Thyroid gland (tissue), 4 donors: Measurements from ENCODE around the gene PRRT1B. TPM values are rescaled to one million over a fixed set of nuclear protein-coding genes. Genes with fewer than 3 reads are reported as not detected.

Experiments used
- DNase-seq, 2 donors: peaks; one replicate each; pipeline ENCODE4 v3.0.0-alpha.2; 2019
- H3K27ac ChIP-seq, 3 donors: fragments of 200-600 bp; sonication (generic); 1 replicate in 2 of 3; 2 replicates in 1 of 3; pipeline ENCODE4 v1.5.1; 2016 to 2019; ENCODE audit warnings: mild to moderate bottlenecking in 1 of 3, moderate library complexity in 1 of 3
- H3K27me3 ChIP-seq: fragments of 200-600 bp; sonication (generic); one replicate; pipeline ENCODE4 v1.5.1; 2019
- H3K36me3 ChIP-seq, 2 donors: fragments of 200-600 bp; sonication (generic); one replicate each; pipeline ENCODE4 v1.5.1; 2016 to 2019
- H3K4me1 ChIP-seq, 2 donors: fragments of 200-600 bp; sonication (generic); one replicate each; pipeline ENCODE4 v1.5.1; 2017 to 2019
- H3K4me3 ChIP-seq, 3 donors: fragments of 200-600 bp; sonication (generic); replicated peaks in 1 of 3; 1 replicate in 2 of 3; 2 replicates in 1 of 3; pipeline ENCODE4 v1.5.1; 2016; ENCODE audit warnings: mild to moderate bottlenecking in 1 of 3
- H3K9me3 ChIP-seq: fragments of 200-600 bp; sonication (generic); one replicate; pipeline ENCODE4 v1.5.1; 2017
- POLR2A ChIP-seq, 2 donors: fragments of 450-650 bp; IDR thresholded peaks; one replicate each; pipeline ENCODE4 v1.6.1; 2017; ENCODE audit warnings: antibody characterized with exemption in 2 of 2, mild to moderate bottlenecking in 2 of 2, moderate library complexity in 1 of 2
- WGBS, 2 donors: methylation state at CpG; one replicate each; pipeline ENCODE4 v1.1.5; 2017; 5-methylcytosine and 5-hydroxymethylcytosine counted together
- intact Hi-C: fragments of 100-400 bp; cut with DNase I; formaldehyde crosslinking; loops from one replicate; pipeline ENCODE4 v1.15.1; 2023
- total RNA-seq, 4 donors: library from RNA; depleted of rRNA; stranded (reverse); fragments of >200 nt; gene quantifications; one replicate each; pipeline ENCODE4 v1.2.3, GENCODE V29; 2016
- TF ChIP-seq, protein P1 (sequence below), 6 experiments: fragments of 200-600 bp in 3 of 6; fragments of 450-650 bp in 3 of 6; sonication (generic) in 3 of 6; IDR thresholded peaks; one replicate each; pipeline ENCODE4 v1.5.1; 2016 to 2019; ENCODE audit warnings: antibody characterized with exemption in 6 of 6, mild to moderate bottlenecking in 2 of 6, inconsistent platforms in 1 of 6, moderate library complexity in 1 of 6

PRRT1B gene
- total RNA-seq, 4 donors from 2014 or later = not detected

DNA sequence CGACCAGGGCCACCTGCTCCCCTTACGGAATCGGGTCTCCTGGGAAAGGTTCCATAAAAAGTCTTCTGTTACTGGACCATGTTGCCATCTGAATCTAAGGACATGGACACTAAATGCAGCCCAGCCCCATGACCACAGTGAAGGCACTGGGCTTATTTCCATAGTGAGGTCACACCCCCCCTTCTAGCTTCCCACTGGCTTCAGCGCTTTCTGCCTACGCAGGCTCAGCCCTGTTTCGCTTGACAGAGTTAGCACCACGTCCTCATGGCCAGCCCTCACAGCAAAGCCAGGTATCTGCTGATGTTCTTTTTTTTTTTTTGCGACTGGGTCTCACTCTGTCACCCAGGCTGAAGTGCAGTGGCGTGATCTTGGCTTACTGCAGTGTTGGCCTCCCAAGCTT, 28.4 kb upstream of the PRRT1B start:
- TF ChIP-seq, protein P1, sequence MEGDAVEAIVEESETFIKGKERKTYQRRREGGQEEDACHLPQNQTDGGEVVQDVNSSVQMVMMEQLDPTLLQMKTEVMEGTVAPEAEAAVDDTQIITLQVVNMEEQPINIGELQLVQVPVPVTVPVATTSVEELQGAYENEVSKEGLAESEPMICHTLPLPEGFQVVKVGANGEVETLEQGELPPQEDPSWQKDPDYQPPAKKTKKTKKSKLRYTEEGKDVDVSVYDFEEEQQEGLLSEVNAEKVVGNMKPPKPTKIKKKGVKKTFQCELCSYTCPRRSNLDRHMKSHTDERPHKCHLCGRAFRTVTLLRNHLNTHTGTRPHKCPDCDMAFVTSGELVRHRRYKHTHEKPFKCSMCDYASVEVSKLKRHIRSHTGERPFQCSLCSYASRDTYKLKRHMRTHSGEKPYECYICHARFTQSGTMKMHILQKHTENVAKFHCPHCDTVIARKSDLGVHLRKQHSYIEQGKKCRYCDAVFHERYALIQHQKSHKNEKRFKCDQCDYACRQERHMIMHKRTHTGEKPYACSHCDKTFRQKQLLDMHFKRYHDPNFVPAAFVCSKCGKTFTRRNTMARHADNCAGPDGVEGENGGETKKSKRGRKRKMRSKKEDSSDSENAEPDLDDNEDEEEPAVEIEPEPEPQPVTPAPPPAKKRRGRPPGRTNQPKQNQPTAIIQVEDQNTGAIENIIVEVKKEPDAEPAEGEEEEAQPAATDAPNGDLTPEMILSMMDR (IDR thresholded peaks at IDR 0.05) = no peak
- TF ChIP-seq POLR2A (IDR thresholded peaks at IDR 0.05) = no peak
- no peak for DNase-seq
- H3K36me3 ChIP-seq = peaks cover 41 to 65% of the 10 kb centered on the region in 2 donors
- no peak overlapping the region for H3K27ac ChIP-seq
- intact Hi-C loops = no loop called here
- H3K4me1 ChIP-seq = no peaks in the 10 kb centered on the region
- 97 to 99% methylated on average over 9 of the region's 9 CpGs for WGBS, 2 donors
- H3K9me3 ChIP-seq = no peaks in the 10 kb centered on the region
- no peak overlapping the region for H3K4me3 ChIP-seq
- H3K27me3 ChIP-seq = no peaks in the 10 kb centered on the region

DNA sequence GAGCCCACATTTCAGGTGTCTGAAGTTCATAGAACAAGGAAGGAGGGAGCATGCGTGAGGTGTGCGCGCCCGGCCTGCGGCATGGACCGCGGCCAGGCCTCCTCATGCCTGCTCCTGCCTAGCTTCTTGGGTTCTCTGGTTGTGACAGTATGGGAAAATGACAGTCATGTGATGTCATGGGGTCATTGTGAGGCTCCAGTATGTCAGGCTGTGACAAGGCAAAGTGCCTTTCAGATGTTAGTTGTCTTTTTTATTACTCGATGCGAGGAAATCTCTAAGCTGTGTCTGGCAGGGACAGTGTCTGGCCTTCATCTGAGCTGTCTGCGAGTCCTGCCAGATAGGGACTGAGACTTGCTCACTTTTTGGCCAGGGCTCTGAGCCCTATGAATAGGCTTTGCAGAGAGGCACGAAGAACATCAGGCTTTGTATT, 27.5 kb upstream of the PRRT1B start:
- Histone ChIP-seq H3K36me3 (peaks cover 41 to 61% of the 10 kb centered on the region in 2 donors), H3K27ac (no peak overlapping the region), H3K9me3 (no peaks in the 10 kb centered on the region), H3K4me3 (no peak overlapping the region), H3K27me3 (no peaks in the 10 kb centered on the region), H3K4me1 (no peaks in the 10 kb centered on the region)
- intact Hi-C loops = no loop called here
- WGBS, 2 donors = 91 to 95% methylated on average over 11 of the region's 11 CpGs
- no peak for DNase-seq
- no peak for TF ChIP-seq POLR2A (IDR thresholded peaks at IDR 0.05)
- TF ChIP-seq, protein P1 (IDR thresholded peaks at IDR 0.05) = no peak

DNA sequence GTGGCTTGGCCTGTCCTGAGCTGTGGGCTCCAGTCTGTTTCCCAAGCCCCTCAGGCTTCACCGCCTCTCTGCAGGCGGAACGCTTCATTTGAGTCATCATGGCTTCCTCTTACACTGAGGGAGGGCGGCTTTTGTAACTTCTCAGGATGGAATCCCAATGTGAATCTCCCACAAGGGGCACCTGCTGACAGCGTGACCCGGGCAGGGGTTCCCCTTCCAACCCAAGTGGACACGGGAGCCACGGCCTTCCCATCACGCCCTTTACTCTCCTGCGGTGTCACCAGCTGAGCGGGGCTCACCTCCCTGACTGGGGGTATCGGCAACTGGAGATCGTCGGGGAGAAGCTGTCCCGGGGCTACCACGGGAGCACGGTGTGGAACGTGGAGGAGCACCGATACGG, 26.8 kb upstream of the PRRT1B start:
- TF ChIP-seq POLR2A (IDR thresholded peaks at IDR 0.05) = no peak
- TF ChIP-seq, protein P1 (IDR thresholded peaks at IDR 0.05) = no peak

DNA sequence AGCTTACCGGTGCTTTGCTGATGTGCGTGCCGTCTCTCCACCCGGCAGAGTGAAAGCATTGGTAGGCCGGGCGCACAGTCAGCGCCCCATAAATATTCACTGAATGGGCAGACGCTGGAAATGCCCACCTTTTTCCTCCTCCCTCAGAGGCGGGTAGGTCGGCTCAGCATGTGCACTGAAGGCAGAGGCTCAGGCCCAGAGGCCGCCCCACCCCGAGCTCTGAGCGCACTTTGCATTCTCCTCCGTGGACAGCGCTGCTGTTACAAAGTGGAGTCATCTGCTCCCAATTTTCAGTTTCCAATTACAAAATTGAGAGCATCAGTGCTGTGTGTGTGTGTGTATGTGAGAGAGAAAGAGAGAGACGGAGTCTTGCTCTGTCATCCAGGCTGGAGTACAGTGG, 24.8 kb upstream of the PRRT1B start:
- intact Hi-C loops = no loop called here
- no peak overlapping the region for H3K4me3 ChIP-seq
- H3K4me1 ChIP-seq = no peaks in the 10 kb centered on the region
- H3K27me3 ChIP-seq = no peaks in the 10 kb centered on the region
- no peak for DNase-seq
- H3K27ac ChIP-seq = no peak overlapping the region
- peaks cover 49 to 58% of the 10 kb centered on the region in 2 donors for H3K36me3 ChIP-seq
- no peaks in the 10 kb centered on the region for H3K9me3 ChIP-seq
- WGBS, 2 donors = 82% methylated on average over 16 of the region's 16 CpGs
- TF ChIP-seq, protein P1 (IDR thresholded peaks at IDR 0.05) = no peak
- TF ChIP-seq POLR2A (IDR thresholded peaks at IDR 0.05) = no peak

More for the DNA sequence above, 26.8 kb upstream of the PRRT1B start:
- intact Hi-C loops = no loop called here
- DNase-seq = no peak
- H3K9me3 ChIP-seq = no peaks in the 10 kb centered on the region
- 95 to 96% methylated on average over 14 to 20 of the region's 20 CpGs for WGBS, 2 donors
- no peaks in the 10 kb centered on the region for H3K4me1 ChIP-seq
- no peak overlapping the region for H3K4me3 ChIP-seq
- no peak overlapping the region for H3K27ac ChIP-seq
- H3K36me3 ChIP-seq = peaks cover 40 to 55% of the 10 kb centered on the region in 2 donors
- H3K27me3 ChIP-seq = no peaks in the 10 kb centered on the region

DNA sequence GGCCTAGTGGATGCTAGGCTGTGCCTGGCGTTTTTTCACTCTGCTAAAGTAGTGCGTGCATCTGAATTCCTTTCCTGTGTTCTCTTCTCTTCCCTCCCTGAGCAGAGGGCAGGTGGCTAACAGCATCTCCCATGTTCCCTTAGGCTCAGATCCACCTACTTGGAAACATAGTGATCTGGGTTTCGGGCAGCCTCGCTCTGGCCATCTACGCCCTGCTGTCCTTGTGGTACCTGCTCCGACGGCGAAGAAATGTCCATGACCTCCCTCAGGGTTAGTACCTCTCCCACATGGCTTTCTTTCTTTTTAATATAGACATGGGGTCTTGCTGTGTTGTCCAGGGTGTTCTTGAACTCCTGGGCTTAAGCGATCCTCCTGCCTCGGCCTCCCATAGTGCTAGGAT, 24.1 kb upstream of the PRRT1B start:
- peaks cover 56 to 63% of the 10 kb centered on the region in 2 donors for H3K36me3 ChIP-seq
- H3K4me3 ChIP-seq = no peak overlapping the region
- H3K4me1 ChIP-seq = no peaks in the 10 kb centered on the region
- H3K27ac ChIP-seq = no peak overlapping the region
- no peaks in the 10 kb centered on the region for H3K27me3 ChIP-seq
- DNase-seq = no peak
- WGBS, 2 donors = 95 to 97% methylated on average over 10 of the region's 10 CpGs
- intact Hi-C loops = no loop called here
- TF ChIP-seq, protein P1 (IDR thresholded peaks at IDR 0.05) = no peak
- no peaks in the 10 kb centered on the region for H3K9me3 ChIP-seq
